Measurements from ENCODE around the gene FMNL2. TPM values are rescaled to one million over a fixed set of nuclear protein-coding genes. Genes with fewer than 3 reads are reported as not detected.

FMNL2 gene
- total and polyA plus RNA-seq, 4 donors: 1.5 to 9.3 (median 5.1) TPM

- Histone ChIP-seq H3K27me3 (ENCODE audit: control insufficient read depth in 4 of 4, insufficient read depth in 4 of 4, low read length in 3 of 4) (no peaks in the 10 kb centered on the region), H3K4me1 (ENCODE audit: control insufficient read depth in 4 of 4, insufficient read depth in 4 of 4, low read length in 3 of 4) (peaks cover 0 to under 1% (median 0%) of the 10 kb centered on the region in 4 donors), H3K9me3 (ENCODE audit: control insufficient read depth in 4 of 4, low read length in 3 of 4) (no peaks in the 10 kb centered on the region), H3K27ac (ENCODE audit: low read depth in 1 of 2, low read length in 2 of 2) (no peak overlapping the region), H3K4me3 (ENCODE audit: low read depth in 1 of 3, low read length in 3 of 3) (no peak overlapping the region), H3K9ac (ENCODE audit: low read depth in 1 of 2, low read length in 2 of 2) (no peak overlapping the region), H3K36me3 (ENCODE audit: control insufficient read depth in 4 of 4, insufficient read depth in 3 of 4, low read depth in 1 of 4, low read length in 3 of 4) (no peaks in the 10 kb centered on the region)
- DNase-seq (ENCODE audit: low spot score): no peak
- 89% methylated on average over 7 of the region's 7 CpGs for WGBS
- TF ChIP-seq EGR1 (IDR thresholded peaks at IDR 0.05; ENCODE audit: low read depth in 2 of 2) (no peak), MAX (IDR thresholded peaks at IDR 0.05) (no peak), SP1 (IDR thresholded peaks at IDR 0.05) (no peak), FOXA1 (IDR thresholded peaks at IDR 0.05) (no peak), JUND (IDR thresholded peaks at IDR 0.05) (no peak), HNF4A (conservative IDR thresholded peaks at IDR 0.05) (no peak), TAF1 (conservative IDR thresholded peaks at IDR 0.05) (no peak), YY1 (IDR thresholded peaks at IDR 0.05) (no peak), HNF4G (IDR thresholded peaks at IDR 0.05) (no peak), GABPA (IDR thresholded peaks at IDR 0.05 in 1 of 2, conservative IDR thresholded peaks at IDR 0.05 in 1 of 2) (no peak)
- TF ChIP-seq, protein P1, sequence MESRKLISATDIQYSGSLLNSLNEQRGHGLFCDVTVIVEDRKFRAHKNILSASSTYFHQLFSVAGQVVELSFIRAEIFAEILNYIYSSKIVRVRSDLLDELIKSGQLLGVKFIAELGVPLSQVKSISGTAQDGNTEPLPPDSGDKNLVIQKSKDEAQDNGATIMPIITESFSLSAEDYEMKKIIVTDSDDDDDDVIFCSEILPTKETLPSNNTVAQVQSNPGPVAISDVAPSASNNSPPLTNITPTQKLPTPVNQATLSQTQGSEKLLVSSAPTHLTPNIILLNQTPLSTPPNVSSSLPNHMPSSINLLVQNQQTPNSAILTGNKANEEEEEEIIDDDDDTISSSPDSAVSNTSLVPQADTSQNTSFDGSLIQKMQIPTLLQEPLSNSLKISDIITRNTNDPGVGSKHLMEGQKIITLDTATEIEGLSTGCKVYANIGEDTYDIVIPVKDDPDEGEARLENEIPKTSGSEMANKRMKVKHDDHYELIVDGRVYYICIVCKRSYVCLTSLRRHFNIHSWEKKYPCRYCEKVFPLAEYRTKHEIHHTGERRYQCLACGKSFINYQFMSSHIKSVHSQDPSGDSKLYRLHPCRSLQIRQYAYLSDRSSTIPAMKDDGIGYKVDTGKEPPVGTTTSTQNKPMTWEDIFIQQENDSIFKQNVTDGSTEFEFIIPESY (IDR thresholded peaks at IDR 0.05): no peak
- TF ChIP-seq, protein P2, sequence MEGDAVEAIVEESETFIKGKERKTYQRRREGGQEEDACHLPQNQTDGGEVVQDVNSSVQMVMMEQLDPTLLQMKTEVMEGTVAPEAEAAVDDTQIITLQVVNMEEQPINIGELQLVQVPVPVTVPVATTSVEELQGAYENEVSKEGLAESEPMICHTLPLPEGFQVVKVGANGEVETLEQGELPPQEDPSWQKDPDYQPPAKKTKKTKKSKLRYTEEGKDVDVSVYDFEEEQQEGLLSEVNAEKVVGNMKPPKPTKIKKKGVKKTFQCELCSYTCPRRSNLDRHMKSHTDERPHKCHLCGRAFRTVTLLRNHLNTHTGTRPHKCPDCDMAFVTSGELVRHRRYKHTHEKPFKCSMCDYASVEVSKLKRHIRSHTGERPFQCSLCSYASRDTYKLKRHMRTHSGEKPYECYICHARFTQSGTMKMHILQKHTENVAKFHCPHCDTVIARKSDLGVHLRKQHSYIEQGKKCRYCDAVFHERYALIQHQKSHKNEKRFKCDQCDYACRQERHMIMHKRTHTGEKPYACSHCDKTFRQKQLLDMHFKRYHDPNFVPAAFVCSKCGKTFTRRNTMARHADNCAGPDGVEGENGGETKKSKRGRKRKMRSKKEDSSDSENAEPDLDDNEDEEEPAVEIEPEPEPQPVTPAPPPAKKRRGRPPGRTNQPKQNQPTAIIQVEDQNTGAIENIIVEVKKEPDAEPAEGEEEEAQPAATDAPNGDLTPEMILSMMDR (IDR thresholded peaks at IDR 0.05; ENCODE audit: low read depth, low read length, missing input control): no peak
- TF ChIP-seq, protein P3, sequence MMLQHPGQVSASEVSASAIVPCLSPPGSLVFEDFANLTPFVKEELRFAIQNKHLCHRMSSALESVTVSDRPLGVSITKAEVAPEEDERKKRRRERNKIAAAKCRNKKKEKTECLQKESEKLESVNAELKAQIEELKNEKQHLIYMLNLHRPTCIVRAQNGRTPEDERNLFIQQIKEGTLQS (IDR thresholded peaks at IDR 0.05): no peak
- TF ChIP-seq, protein P4, sequence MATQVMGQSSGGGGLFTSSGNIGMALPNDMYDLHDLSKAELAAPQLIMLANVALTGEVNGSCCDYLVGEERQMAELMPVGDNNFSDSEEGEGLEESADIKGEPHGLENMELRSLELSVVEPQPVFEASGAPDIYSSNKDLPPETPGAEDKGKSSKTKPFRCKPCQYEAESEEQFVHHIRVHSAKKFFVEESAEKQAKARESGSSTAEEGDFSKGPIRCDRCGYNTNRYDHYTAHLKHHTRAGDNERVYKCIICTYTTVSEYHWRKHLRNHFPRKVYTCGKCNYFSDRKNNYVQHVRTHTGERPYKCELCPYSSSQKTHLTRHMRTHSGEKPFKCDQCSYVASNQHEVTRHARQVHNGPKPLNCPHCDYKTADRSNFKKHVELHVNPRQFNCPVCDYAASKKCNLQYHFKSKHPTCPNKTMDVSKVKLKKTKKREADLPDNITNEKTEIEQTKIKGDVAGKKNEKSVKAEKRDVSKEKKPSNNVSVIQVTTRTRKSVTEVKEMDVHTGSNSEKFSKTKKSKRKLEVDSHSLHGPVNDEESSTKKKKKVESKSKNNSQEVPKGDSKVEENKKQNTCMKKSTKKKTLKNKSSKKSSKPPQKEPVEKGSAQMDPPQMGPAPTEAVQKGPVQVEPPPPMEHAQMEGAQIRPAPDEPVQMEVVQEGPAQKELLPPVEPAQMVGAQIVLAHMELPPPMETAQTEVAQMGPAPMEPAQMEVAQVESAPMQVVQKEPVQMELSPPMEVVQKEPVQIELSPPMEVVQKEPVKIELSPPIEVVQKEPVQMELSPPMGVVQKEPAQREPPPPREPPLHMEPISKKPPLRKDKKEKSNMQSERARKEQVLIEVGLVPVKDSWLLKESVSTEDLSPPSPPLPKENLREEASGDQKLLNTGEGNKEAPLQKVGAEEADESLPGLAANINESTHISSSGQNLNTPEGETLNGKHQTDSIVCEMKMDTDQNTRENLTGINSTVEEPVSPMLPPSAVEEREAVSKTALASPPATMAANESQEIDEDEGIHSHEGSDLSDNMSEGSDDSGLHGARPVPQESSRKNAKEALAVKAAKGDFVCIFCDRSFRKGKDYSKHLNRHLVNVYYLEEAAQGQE (IDR thresholded peaks at IDR 0.05): no peak
Observed at GRCh38 chr2:152464851-152465470, 130.0 kb downstream of the FMNL2 start.

DNA sequence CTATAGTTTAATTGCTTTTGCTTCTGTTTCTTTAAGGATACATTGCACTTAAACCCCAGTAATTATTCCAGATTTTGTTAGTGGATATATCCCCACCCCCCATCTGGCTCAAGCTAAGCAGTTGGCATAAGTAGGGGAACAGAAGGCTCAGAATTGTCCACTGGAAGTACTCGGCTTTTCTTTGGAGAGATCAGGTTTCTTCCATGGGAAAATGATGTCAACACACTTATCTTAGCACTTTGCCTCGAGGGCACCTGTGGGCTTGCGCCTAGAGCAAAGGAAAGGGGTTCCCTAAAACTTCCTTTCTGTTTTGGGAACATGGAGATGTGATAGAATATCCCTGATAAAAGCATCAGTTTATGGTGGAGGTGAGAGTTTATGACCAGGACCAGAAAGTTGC lies 130.6 kb downstream of the FMNL2 start:
- Histone ChIP-seq H3K9ac (ENCODE audit: low read depth in 1 of 2, low read length in 2 of 2) (no peak overlapping the region), H3K4me3 (ENCODE audit: low read depth in 1 of 3, low read length in 3 of 3) (no peak overlapping the region), H3K27me3 (ENCODE audit: control insufficient read depth in 4 of 4, insufficient read depth in 4 of 4, low read length in 3 of 4) (no peaks in the 10 kb centered on the region), H3K4me1 (ENCODE audit: control insufficient read depth in 4 of 4, insufficient read depth in 4 of 4, low read length in 3 of 4) (peaks cover 0 to 2% (median 0%) of the 10 kb centered on the region in 4 donors), H3K27ac (ENCODE audit: low read depth in 1 of 2, low read length in 2 of 2) (no peak overlapping the region), H3K9me3 (ENCODE audit: control insufficient read depth in 4 of 4, low read length in 3 of 4) (no peaks in the 10 kb centered on the region), H3K36me3 (ENCODE audit: control insufficient read depth in 4 of 4, insufficient read depth in 3 of 4, low read depth in 1 of 4, low read length in 3 of 4) (no peaks in the 10 kb centered on the region)
- DNase-seq (ENCODE audit: low spot score): no peak
- WGBS: 71% methylated on average over 3 of the region's 3 CpGs
- TF ChIP-seq FOXA1 (IDR thresholded peaks at IDR 0.05): no peak
- no peak for TF ChIP-seq MAX (IDR thresholded peaks at IDR 0.05)
- no peak for TF ChIP-seq RXRA (IDR thresholded peaks at IDR 0.05)
- TF ChIP-seq, protein P2 (IDR thresholded peaks at IDR 0.05; ENCODE audit: low read depth, low read length, missing input control): no peak
- TF ChIP-seq EGR1 (IDR thresholded peaks at IDR 0.05; ENCODE audit: low read depth in 2 of 2): no peak
- TF ChIP-seq YY1 (IDR thresholded peaks at IDR 0.05): no peak
- TF ChIP-seq NR2F2 (IDR thresholded peaks at IDR 0.05): no peak
- no peak for TF ChIP-seq FOXA2 (IDR thresholded peaks at IDR 0.05)
- no peak for TF ChIP-seq HNF4A (conservative IDR thresholded peaks at IDR 0.05)
- TF ChIP-seq, protein P4 (IDR thresholded peaks at IDR 0.05): no peak
